ENCODE measurements around the gene PCCA.
A peak's percentile ranks its signal among the peaks of the same experiment; 100 is the strongest.

PCCA gene

DNA sequence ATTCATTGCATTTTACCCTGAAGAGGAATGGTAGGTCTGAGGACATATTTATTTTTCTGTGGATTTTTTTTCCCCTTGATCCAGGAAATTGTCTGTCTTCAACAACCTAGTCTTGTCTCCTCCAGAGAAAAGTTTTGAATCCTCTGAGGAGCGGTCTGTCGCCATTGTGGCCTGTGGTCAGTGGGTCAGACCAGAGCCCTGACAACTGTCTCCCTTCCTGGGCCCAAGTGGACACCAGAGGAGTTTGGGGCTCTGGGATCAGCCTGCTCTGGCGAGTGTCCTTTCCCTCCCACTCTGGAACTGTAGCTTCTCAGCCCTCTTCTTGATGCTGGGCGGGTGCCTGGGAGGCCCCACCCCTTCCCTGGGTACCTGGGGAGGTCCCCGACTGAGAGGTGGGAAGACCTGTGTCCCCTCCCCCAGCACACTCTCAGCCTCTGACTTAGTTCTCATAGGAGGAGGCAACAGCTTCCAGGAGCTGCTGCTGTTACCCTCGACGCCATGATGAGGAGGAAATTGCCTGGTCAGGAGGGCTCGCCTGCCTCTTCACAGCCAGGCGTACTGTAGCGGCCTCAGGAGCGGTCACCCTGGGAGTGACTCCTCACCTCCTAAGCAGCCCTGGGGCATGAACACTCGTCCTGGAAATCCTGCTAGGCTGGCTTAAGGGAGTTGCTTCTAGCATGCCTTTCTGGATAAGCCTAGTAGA lies 389.4 kb downstream of the PCCA start:
- DNase-seq, result no peak

DNA sequence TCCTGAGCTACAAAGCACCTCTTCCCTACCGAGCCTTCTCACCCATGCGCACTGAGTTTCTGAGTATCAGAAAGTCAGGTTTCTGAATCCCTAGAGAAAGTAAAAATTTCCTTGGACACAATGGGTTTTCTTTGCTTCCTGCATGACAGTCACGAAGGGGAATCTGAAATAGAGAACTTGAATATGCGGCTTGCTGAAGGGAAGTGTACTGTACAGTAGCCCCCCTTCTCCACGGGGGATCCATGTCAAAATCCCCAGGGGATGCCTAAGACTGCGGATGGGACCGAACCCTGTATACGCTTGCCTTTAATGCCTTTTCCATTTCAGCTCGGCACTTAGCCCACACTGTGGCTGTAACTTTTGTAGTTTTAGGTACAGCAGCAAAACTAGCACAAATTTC lies 391.8 kb downstream of the PCCA start:
- no peak for DNase-seq

DNA sequence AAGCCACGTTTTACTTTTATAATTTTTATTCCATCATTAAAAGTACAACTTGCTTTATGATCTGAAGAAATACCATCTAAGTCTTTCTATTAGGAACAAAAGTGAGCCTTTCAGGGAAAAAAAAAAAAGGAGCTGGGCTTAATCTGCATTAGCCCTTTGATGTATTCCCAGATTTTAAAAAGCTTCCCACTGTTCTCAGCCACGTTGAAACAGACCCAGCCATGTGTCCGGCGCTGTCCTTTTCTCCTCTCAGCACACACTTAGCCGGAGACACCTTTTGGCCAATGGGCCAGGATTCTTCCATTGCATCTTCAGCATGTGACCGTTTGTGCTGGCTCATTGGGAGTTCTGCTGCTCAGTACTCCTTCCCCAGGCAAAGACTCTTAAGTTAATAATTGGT lies 394.2 kb downstream of the PCCA start:
- DNase-seq, result no peak

DNA sequence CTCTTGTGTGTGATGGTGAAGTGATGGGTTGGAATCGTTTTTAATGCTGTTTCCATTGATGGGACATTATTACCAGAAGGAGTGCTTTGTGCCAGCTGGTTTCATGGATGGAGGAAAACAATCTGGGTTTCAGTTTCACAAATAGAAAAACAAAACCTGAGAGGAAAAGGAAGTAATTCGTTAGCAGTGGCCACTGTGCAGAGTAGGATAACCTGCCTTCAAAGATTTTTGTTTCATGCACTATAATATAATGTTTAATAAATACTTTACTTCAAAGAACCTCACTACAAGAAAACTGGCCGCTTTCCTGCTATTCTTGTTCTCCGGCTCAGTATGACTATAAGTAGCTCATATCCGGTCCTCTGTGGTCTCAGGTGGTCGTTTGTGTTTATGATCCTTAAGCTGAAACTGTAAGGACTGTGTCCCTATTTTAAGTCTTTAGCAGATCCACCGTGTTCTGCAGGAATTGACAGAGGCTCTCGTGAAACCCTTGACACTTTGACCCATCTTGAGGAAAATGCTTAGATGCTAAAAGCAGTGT lies 395.0 kb downstream of the PCCA start:
- no peak for DNase-seq

DNA sequence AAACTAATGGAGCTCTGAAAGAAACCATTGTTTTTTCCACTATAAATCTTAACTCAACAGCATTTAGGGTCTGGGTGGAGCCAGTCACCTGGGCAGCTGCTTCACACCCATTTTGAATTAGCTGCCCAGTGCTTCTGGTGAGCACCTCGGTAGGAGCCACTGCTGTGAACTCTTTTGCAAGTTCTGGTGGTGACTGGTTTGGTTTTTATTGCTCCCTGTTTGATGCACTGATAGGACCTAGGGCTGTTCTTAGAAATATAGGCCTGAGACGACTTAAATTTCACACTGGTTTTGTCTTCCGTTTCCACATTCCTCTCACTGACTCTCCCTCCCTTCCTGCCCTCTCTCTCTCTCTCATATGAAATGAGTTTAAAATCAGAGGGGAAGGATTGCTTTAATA lies 395.8 kb downstream of the PCCA start:
- DNase-seq, result no peak

DNA sequence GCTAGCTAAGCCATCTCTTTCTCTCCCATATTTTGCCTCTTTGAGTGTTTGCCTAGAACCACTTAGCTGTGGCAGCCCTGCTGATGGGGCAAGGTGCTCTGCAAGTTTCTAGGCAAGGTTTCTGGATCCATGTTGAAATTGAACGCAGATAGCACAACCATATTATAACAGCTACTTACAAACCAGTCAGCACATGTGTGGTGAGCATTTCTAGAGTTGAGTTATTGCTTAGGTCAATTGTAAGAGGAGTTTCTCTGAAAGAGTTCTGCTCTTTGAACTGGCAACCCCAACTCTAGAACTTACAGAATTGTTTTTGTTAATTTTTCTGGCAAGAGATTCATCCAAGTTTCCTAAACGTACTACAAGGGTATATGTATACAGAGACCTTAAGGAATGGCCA lies 396.4 kb downstream of the PCCA start:
- DNase-seq, result no peak

DNA sequence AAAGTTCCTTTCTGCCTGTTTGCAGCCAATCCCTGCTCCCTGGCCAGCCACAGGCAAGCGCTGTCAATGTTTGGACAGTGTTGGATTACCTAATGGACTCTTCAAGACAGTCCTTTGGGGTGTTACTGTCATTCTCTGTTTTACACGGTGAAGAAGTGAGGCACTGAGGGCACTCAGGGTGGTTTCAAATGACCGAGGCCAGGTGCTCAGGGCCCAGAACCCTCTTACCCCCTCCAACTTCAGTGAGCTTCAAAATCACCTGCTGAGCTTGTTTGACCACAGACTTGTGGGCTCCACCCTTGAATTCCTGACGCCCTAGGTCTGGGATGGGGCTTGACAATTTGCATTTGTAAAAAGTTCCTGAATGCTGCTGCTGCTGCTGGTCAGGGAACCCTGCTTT lies 401.8 kb downstream of the PCCA start:
- DNase-seq, result no peak

DNA sequence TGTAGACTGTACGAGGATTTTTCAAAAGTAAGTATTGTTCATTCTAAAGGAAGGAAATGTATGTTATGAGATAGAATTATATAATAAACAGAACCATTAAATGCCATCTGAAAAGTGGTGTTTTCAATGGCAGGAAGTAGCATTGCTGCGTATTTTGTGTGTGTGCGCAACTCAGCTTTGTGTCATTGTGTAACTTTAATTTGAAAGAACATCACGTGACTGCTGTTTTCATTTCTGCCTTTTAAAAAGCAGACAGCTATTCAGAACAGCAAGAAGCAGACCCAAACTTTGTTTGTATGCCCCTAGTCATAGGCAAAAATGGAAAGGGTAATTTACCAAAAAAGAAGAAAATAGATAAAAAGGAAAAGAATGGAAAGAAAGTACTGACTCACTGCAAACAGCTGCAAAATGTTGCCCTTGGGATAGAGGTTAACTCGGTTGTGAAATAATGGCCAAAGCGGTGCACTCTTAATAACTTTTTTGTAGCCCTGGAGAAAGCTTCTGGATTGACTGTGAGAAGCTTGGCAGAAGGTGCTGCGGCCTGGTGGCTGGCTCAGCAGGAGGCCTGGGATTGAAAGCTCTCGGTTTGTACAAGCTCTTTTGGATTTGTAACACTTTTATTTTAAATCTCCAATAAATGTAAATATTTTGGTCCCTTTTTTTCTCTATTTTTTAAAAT lies 402.4 kb downstream of the PCCA start:
- DNase-seq, result no peak

DNA sequence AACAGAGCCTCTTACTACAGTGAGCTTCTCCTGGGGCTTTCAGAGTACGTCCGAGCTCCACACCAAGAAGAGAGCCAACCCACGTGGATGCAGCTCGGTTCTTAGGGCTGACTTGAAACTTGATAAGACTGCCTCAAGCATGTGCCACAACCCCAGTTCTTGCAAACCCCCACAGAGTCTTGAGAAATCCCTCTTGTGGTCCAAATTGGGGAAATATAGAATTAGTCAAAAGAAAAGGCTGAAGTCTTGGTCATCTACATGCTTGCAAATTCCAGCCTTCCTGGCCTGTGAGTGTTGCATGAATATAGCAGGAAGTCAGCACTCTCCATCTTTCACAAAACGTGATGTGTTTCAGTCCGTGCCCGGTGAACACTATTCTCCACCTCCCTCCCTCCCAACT lies 404.5 kb downstream of the PCCA start:
- no peak for DNase-seq

DNA sequence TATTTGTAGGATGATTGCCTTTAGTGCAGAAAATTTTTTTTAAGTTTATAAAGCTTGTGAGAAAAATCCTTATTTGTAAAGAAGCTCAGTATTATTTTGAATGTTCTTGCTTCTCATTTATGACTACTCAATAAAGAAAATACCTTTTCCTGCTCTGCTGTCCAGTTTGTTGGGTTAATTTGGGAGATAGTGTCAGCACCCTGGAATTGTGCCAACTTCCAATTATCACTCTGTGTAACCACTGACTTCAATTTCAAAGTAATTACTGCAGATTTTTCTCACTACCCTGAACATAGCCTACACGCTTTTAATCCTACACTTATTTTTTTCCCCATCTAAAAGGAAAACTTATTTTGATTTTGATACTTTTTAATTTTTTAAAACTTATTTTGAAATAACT lies 406.6 kb downstream of the PCCA start:
- DNase-seq, result no peak

DNA sequence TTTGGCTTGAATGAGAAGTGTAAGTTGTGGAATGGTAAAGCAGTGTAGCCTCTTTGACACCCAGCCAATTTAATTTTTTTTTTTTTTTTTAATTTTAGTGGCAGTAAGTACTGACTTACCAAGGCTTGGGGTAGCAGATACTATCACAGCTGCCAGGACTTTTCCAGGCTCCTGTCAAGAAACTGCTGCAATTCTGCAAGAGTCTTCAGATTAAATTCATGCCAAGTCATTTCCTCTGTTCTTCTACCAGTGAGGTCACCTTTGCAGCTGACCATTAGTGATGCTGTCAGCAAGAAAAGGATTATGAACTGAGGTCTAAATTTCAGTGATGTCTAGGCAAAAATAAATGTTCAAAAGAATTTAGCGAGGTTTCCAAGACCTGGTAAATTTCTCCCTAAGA lies 408.5 kb downstream of the PCCA start:
- DNase-seq, result no peak

DNA sequence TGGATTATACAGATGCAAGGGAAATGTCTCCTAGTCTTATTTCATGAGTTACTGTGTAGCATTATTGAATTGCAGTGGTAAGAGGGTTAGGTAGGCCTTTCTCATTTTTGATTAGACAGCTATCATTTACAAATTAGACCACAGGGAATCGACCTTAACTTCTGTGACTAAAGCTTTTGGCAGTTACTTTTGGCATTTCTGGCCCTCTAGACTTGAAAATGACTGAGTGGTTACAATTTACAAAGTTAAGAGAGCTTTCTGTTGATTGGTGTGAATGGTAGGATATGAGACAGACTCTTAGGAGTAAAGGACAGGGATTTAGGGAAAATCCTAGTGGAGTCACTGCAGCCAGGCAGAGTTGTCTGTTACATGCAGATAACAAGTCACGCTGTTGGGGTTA lies 413.6 kb downstream of the PCCA start:
- no peak for DNase-seq

DNA sequence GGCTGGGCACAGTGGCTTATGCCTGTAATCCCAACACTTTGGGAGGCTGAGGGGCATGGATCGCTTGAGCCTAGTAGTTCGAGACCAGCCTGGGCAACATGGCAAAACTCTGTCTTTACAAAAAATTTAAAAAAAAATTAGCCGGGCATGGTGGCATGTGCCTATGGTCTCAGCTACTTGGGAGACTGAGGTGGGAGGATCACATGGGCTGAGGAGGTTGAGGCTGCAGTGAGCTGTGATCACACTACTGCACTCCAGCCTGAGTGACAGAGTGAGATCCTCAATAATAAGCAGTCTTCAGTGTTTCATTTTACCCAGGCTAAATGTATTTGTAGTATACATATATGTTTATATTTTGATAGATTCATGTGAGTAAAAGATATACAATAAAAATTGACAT lies 414.7 kb downstream of the PCCA start:
- no peak for DNase-seq

DNA sequence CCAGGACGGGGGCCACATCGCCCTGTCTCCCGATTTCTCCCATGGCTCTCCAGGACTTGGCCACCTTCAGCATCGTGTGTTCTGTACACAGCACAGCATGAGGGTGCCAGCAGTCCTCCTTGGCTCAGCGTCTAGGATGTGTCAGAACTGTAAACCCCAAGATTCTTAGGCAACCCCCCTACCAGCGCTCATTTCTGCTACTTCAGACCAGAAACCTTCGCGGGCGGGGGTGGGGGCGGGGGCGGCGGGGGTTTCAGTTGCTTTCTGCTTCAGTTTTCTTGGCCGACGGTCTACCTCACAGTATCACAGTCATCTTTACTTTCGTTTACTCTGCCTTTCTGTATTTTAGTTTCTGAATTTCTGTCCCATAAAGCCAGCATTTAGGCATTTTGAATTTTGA lies 417.3 kb downstream of the PCCA start:
- DNase-seq, result peak; percentile 10

DNA sequence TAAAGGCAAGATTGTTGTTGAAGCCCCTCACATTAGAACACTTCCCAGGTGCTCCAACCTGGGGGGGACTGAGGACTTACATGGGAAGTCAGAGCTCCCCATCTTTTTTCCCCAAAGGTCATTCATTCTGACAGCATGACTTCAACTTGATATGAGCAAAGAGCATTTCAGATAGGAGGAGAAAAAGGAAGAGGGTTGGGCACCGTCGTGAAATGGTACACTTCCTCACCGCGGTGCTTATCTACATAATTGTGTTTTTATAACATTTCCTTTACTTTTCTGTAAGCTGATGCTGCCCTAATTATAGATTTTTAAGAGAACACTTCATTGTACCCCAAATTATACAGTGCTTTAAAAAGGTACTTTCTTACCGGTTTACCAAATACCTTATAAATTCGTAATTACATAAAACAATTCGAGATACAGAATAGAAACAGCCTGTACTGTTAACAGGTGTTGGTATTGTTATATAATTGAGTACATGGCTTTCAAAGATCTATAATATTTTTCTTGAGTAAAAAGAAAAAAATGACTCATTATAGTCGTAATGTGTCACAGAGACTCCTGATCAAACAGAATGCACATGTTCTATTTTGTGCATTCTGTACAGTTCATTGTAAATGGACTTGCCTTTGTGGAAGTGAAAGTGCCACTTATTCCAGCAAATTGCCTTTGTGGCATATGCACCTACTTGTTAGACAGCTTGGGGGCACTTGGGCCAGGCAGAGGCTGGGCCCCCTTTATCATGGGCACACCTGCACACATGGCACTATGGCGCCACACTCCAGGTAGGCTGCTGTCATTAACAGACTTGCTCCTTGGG lies 417.9 kb downstream of the PCCA start:
- DNase-seq, result peak; percentile 9

DNA sequence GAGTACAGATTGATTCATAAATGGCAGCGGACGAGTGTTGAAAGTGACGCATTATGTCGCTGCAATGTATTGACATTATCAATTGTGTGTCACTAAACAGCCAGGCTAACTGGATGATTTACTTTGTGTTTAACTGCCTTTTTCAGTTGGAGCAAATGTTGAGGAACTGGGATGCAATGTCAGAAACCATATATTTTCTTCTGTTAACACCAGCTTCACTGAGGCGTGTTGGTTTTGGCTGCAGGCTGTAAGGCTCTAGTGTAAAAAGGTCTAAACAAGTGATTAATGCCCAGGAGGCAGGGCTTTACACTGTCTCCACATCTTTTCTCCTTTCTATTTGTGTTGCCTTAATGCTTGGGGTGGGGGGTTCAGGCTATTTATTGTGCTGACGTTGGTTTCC lies 419.6 kb downstream of the PCCA start:
- no peak for DNase-seq

DNA sequence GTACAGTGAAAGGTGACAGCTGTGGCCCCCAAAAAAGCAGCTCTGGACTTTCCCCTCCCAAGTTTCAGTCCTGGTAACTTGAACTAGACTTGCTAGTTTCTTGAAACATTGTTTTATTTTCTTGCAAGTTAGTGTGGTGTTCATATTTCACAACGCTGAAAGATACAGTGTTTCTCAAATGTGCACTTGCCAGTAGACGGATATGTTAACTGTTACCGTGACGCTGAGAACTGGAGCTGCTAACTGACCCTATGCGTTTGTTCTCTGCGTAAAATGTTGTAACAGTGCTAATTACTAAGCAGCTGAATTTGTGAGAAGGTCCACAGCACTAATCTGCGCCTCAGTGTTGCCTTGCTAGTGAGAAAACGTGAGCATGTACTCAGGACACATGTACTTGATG lies 420.1 kb downstream of the PCCA start:
- no peak for DNase-seq

DNA sequence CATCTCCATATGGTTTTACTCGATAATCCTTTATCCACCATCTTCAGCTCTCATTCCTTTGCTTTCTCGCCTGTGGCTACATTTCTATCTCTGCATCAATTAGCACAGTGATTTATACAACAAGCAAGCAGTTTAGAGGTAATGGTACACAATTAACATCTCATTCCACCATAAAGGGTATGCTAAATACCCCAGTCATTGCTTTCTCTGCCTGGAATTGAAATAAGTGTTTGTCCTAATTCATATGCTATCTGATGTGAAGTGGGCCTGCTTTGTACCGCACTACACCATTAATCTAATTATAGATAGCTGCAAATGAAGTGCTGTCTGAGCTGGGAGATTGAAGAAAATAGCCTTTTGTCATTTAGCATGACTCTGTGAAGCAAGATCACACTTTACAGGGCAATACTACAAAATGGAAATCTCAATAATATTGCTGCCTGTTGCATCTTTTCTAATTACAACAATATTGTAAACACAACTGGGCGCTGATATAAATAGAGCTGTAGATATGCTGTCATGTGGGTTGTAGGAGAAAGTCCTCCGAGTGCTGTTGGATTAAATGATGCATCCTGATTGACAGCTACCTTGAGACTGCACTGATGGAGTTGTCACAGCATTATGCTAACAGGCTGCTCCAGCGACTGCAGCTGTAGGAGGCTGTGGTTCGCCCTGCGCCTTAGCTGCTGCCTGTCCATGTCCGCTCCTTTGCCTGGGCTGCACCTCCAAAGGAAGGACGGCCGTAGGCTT lies 421.5 kb downstream of the PCCA start:
- DNase-seq, result no peak

DNA sequence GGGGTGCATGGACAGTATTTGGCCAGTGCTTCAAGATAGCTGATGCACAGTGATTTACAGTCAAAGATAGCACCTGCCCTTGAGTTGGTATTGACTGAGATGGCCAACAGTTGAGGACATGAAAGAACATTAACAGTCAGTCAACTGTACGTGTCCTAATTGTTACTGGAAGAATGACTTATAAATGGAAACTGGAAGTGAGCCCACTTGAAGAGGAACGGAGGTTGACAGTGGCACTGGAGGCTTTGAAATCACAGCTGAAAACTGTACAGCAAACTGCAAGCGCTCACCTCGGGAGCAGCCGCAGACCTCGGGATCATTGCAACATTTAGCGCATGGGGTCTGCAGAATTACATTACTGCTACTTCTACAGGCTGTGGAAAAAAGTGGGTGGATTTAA lies 422.6 kb downstream of the PCCA start:
- DNase-seq, result no peak

DNA sequence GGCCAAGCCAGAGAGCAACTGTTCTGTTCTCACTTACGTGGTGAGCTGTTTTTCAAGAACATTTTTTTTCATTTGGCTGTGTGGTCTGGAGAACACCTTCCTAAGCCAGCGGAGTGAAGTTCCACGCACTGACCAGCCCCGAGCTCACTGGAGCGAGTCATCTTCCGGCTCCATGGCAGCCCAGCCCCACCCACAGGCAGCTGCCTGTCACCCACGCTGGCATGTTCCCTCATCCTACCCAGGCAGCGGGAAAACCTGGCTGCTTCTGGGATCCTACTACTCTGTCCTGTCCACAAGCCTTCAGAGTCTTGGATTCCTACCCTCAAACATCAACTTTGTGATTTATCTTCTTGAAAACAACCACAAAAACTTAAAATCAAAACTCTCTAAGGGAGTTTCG lies 423.5 kb downstream of the PCCA start:
- DNase-seq, result no peak

DNA sequence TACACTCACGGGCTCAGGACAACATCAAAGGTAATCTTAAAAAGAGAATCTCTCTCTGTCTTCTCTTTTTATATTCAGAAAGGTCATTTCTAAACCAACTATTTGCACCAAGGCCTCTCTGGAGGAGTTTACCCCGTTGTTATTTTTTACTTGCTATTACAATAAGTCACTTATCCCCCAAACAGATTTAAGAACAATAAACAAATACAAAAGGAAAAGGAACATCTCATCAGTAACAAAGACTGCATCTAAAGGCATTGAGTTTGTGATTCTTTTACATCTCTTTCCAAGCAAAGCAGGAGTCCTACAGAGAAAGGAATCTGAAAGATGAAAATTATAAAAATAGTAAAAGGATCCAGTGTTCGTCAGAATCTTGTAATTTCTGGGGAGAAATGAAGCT lies 424.3 kb downstream of the PCCA start:
- no peak for DNase-seq

DNA sequence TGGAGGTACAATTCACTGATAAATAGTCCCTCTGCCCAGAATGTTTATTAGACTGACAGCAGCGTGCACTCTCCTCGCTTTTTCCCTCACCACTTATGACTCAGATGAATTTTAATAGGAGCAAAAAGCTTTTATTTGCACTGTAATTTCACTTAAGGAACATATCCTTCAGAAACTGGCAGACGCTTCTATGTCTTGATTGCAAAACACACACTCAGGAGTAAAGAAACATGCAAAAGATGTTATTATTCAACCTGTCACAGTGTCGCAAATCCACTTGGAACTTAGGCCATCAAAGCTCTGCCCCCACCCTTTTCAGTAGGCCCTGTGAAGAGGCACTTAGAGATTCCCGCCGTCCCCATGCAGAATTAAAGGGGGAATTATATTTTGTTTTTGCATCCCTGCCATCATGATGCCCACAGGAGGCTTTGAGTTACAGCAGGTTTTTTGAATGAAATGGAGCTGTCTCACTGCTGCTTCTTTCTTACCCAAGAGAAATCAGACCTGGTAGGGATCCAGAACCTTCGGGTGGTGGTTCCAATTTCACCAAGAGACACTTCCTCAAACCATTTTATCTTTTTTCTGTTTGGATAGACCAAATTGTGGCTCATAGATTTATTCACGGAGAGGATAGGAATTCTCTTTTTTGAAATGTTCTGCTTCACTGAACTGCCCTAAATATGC lies 425.2 kb downstream of the PCCA start:
- no peak for DNase-seq
